ENCODE data around the gene RHBDF2. TPM values are rescaled to one million over a fixed set of nuclear protein-coding genes. Genes with fewer than 3 reads are reported as not detected.
"Not testable (repeated sequence)": the region's sequence is repeated elsewhere in the genome, so short reads cannot be mapped to it uniquely, and the experiment has no call there.

RHBDF2 gene
- total RNA-seq, 2 donors from 2014 or later = 156 to 234 TPM

- no peak for DNase-seq (ENCODE audit: low spot score)
Observed at GRCh38 chr17:76534831-76535732, 33.9 kb upstream of the RHBDF2 start.

GRCh38 chr17:76533640-76534359, 32.6 kb upstream of the RHBDF2 start:
- H3K9me3 Mint-ChIP-seq; DNase-seq (ENCODE audit: low spot score); ATAC-seq; H3K36me3 Mint-ChIP-seq; H3K27me3 Mint-ChIP-seq; H3K4me3 Mint-ChIP-seq: not testable (repeated sequence)
- Mint-ChIP-seq H3K4me1 (ENCODE audit: low read depth in 2 of 2) (peaks cover 5 to 10% of the 10 kb centered on the region in 2 donors), H3K27ac (peak overlapping the region; percentile 19 to 36)

More at GRCh38 chr17:76534831-76535732, 33.9 kb upstream of the RHBDF2 start:
- H3K4me3 Mint-ChIP-seq = no peak overlapping the region
- peaks cover 5 to 12% of the 10 kb centered on the region in 2 donors for H3K4me1 Mint-ChIP-seq (ENCODE audit: low read depth in 2 of 2)
- H3K36me3 Mint-ChIP-seq = no peaks in the 10 kb centered on the region
- peaks cover 11 to 13% of the 10 kb centered on the region in 2 donors for H3K27me3 Mint-ChIP-seq
- H3K9me3 Mint-ChIP-seq = no peaks in the 10 kb centered on the region
- ATAC-seq = no peak
- no peak overlapping the region for H3K27ac Mint-ChIP-seq

GRCh38 chr17:76532072-76532651, 30.9 kb upstream of the RHBDF2 start:
- DNase-seq (ENCODE audit: low spot score) (no peak), ATAC-seq (no peak)
- H3K27ac Mint-ChIP-seq = peak overlapping the region in 1 of 2 donors; percentile 78
- H3K4me1 Mint-ChIP-seq (ENCODE audit: low read depth in 2 of 2) = peaks cover 14 to 18% of the 10 kb centered on the region in 2 donors
- no peaks in the 10 kb centered on the region for H3K9me3 Mint-ChIP-seq
- no peaks in the 10 kb centered on the region for H3K36me3 Mint-ChIP-seq
- peaks cover 0 to 5% of the 10 kb centered on the region in 2 donors for H3K27me3 Mint-ChIP-seq
- no peak overlapping the region for H3K4me3 Mint-ChIP-seq

GRCh38 chr17:76531486-76532038, 30.3 kb upstream of the RHBDF2 start:
- Mint-ChIP-seq H3K36me3 (no peaks in the 10 kb centered on the region), H3K4me1 (ENCODE audit: low read depth in 2 of 2) (peaks cover 16 to 19% of the 10 kb centered on the region in 2 donors), H3K27me3 (peaks cover 0 to 3% of the 10 kb centered on the region in 2 donors), H3K4me3 (no peak overlapping the region), H3K27ac (peak overlapping the region in 1 of 2 donors; percentile 78), H3K9me3 (no peaks in the 10 kb centered on the region)
- DNase-seq (ENCODE audit: low spot score) (no peak), ATAC-seq (no peak)

GRCh38 chr17:76530811-76531485, 29.7 kb upstream of the RHBDF2 start:
- Mint-ChIP-seq H3K4me1 (ENCODE audit: low read depth in 2 of 2) (peaks cover 16 to 19% of the 10 kb centered on the region in 2 donors), H3K4me3 (no peak overlapping the region), H3K27me3 (peaks cover 0 to 3% of the 10 kb centered on the region in 2 donors), H3K9me3 (no peaks in the 10 kb centered on the region), H3K36me3 (no peaks in the 10 kb centered on the region), H3K27ac (peak overlapping the region in 1 of 2 donors; percentile 48)
- DNase-seq (ENCODE audit: low spot score) (no peak), ATAC-seq (no peak)

GRCh38 chr17:76530095-76530723, 29.0 kb upstream of the RHBDF2 start:
- H3K4me1 Mint-ChIP-seq (ENCODE audit: low read depth in 2 of 2) = peaks cover 16 to 19% of the 10 kb centered on the region in 2 donors
- ATAC-seq (peak in 1 of 2 donors; percentile 10), DNase-seq (ENCODE audit: low spot score) (no peak)
- H3K9me3 Mint-ChIP-seq = no peaks in the 10 kb centered on the region
- H3K27me3 Mint-ChIP-seq = peaks cover 0 to 1% of the 10 kb centered on the region in 2 donors
- H3K36me3 Mint-ChIP-seq = no peaks in the 10 kb centered on the region
- H3K27ac Mint-ChIP-seq = peak overlapping the region in 1 of 2 donors; percentile 48
- H3K4me3 Mint-ChIP-seq = no peak overlapping the region

- DNase-seq (ENCODE audit: low spot score) (no peak), ATAC-seq (no peak)
- H3K4me3 Mint-ChIP-seq = no peak overlapping the region
Observed at GRCh38 chr17:76529224-76530094, 28.2 kb upstream of the RHBDF2 start.

GRCh38 chr17:76528528-76529223, 27.5 kb upstream of the RHBDF2 start:
- Mint-ChIP-seq H3K27ac (peak overlapping the region in 1 of 2 donors; percentile 59), H3K4me1 (ENCODE audit: low read depth in 2 of 2) (peaks cover 18 to 29% of the 10 kb centered on the region in 2 donors), H3K9me3 (no peaks in the 10 kb centered on the region), H3K36me3 (no peaks in the 10 kb centered on the region), H3K4me3 (no peak overlapping the region), H3K27me3 (no peaks in the 10 kb centered on the region)
- DNase-seq (ENCODE audit: low spot score) = no peak
- no peak for ATAC-seq

More at GRCh38 chr17:76529224-76530094, 28.2 kb upstream of the RHBDF2 start:
- no peaks in the 10 kb centered on the region for H3K27me3 Mint-ChIP-seq
- no peaks in the 10 kb centered on the region for H3K36me3 Mint-ChIP-seq
- H3K27ac Mint-ChIP-seq = no peak overlapping the region
- no peaks in the 10 kb centered on the region for H3K9me3 Mint-ChIP-seq
- peaks cover 16 to 26% of the 10 kb centered on the region in 2 donors for H3K4me1 Mint-ChIP-seq (ENCODE audit: low read depth in 2 of 2)

GRCh38 chr17:76528156-76528527, 26.9 kb upstream of the RHBDF2 start:
- H3K27me3 Mint-ChIP-seq = no peaks in the 10 kb centered on the region
- H3K9me3 Mint-ChIP-seq = no peaks in the 10 kb centered on the region
- peak overlapping the region; percentile 39 for H3K4me3 Mint-ChIP-seq
- no peak for DNase-seq (ENCODE audit: low spot score)
- H3K36me3 Mint-ChIP-seq = no peaks in the 10 kb centered on the region
- H3K27ac Mint-ChIP-seq = peak overlapping the region in 1 of 2 donors; percentile 59
- H3K4me1 Mint-ChIP-seq (ENCODE audit: low read depth in 2 of 2) = peaks cover 23 to 33% of the 10 kb centered on the region in 2 donors
- ATAC-seq = no peak

GRCh38 chr17:76527430-76528111, 26.3 kb upstream of the RHBDF2 start:
- Mint-ChIP-seq H3K4me1 (ENCODE audit: low read depth in 2 of 2) (peaks cover 27 to 37% of the 10 kb centered on the region in 2 donors), H3K36me3 (no peaks in the 10 kb centered on the region), H3K9me3 (no peaks in the 10 kb centered on the region), H3K4me3 (peak overlapping the region; percentile 56), H3K27me3 (no peaks in the 10 kb centered on the region), H3K27ac (peak overlapping the region in 1 of 2 donors; percentile 59)
- ATAC-seq (peak; percentile 62 to 74), DNase-seq (ENCODE audit: low spot score) (no peak)

- not testable (repeated sequence) for H3K27me3 Mint-ChIP-seq; ATAC-seq; H3K36me3 Mint-ChIP-seq; H3K9me3 Mint-ChIP-seq; DNase-seq (ENCODE audit: low spot score)
- Mint-ChIP-seq H3K4me1 (ENCODE audit: low read depth in 2 of 2) (peaks cover 25 to 36% of the 10 kb centered on the region in 2 donors), H3K4me3 (peak overlapping the region; percentile 56), H3K27ac (peak overlapping the region in 1 of 2 donors; percentile 43)
Observed at GRCh38 chr17:76527016-76527415, 25.8 kb upstream of the RHBDF2 start.
